Neural cell (in vitro differentiated cells): ENCODE measurements around the gene TRIM63. TPM values are rescaled to one million over a fixed set of nuclear protein-coding genes. Genes with fewer than 3 reads are reported as not detected.

Experiments used
- H2AFZ ChIP-seq: fragments of 200-600, 300-800 bp; sonication (generic), shearing (Covaris generic); 2 replicates; pipeline ENCODE4 v1.6.0; 2014; ENCODE audit warnings: low read depth, mild to moderate bottlenecking, antibody characterized with exemption, low read length, moderate library complexity
- H3F3A ChIP-seq: fragments of 200-600 bp; shearing (Covaris generic); 2 replicates; pipeline ENCODE4 v1.6.1; 2016; ENCODE audit warnings: mild to moderate bottlenecking, moderate library complexity, mixed read lengths, antibody characterized with exemption, low read length; ENCODE audit not compliant: insufficient read depth, poor library complexity, severe bottlenecking
- H3K27ac ChIP-seq: fragments of 200-600, 300-800 bp; sonication (generic), shearing (Covaris generic); 2 replicates; pipeline ENCODE4 v1.5.1; 2014; ENCODE audit warnings: mild to moderate bottlenecking, low read length, moderate library complexity
- H3K27me3 ChIP-seq: fragments of 300-800, 200-600 bp; sonication (generic), shearing (Covaris generic); 2 replicates; pipeline ENCODE4 v1.6.0; 2014; ENCODE audit warnings: mild to moderate bottlenecking, low read depth, low read length, moderate library complexity; ENCODE audit not compliant: insufficient read depth
- H3K36me3 ChIP-seq: fragments of 300-800, 200-600 bp; sonication (generic), shearing (Covaris generic); 2 replicates; pipeline ENCODE4 v1.5.1; 2014; ENCODE audit warnings: mild to moderate bottlenecking, antibody characterized with exemption, low read length, moderate library complexity; ENCODE audit not compliant: insufficient read depth
- H3K4me2 ChIP-seq: fragments of 300-800, 200-600 bp; sonication (generic), shearing (Covaris generic); 2 replicates; pipeline ENCODE4 v1.6.0; 2014; ENCODE audit warnings: mild to moderate bottlenecking, low read length
- H3K4me3 ChIP-seq: fragments of 300-800, 200-600 bp; sonication (generic), shearing (Covaris generic); 2 replicates; pipeline ENCODE4 v1.5.1; 2014; ENCODE audit warnings: mild to moderate bottlenecking, low read length, moderate library complexity
- H3K79me2 ChIP-seq: fragments of 200-600 bp; shearing (Covaris generic); replicated peaks from 2 replicates; pipeline ENCODE4 v1.6.0; 2014; ENCODE audit warnings: mild to moderate bottlenecking, low read length, moderate library complexity; ENCODE audit not compliant: insufficient read depth
- H3K9ac ChIP-seq: fragments of 300-800, 200-600 bp; sonication (generic), shearing (Covaris generic); 2 replicates; pipeline ENCODE4 v1.6.1; 2016; ENCODE audit warnings: mild to moderate bottlenecking, low read length, mixed read lengths
- H3K9me2 ChIP-seq: fragments of 200-600 bp; shearing (Covaris generic); 2 replicates; pipeline ENCODE4 v1.6.1; 2016; ENCODE audit warnings: mild to moderate bottlenecking, low read length, mixed read lengths; ENCODE audit not compliant: insufficient read depth
- H3K9me3 ChIP-seq: fragments of 200-600, 300-800 bp; sonication (generic), shearing (Covaris generic); 2 replicates; pipeline ENCODE4 v1.6.1; 2016; ENCODE audit warnings: mild to moderate bottlenecking, mixed run types, low read length, moderate library complexity, mixed read lengths
- H4K20me1 ChIP-seq: fragments of 200-600 bp; shearing (Covaris generic); 2 replicates; pipeline ENCODE4 v1.6.1; 2016; ENCODE audit warnings: mild to moderate bottlenecking, mixed run types; ENCODE audit not compliant: insufficient read depth
- EP300 ChIP-seq: fragments of 450-650 bp; conservative IDR thresholded peaks from 2 replicates; pipeline ENCODE4 v1.6.1; 2014; ENCODE audit warnings: antibody characterized with exemption, mild to moderate bottlenecking, moderate library complexity; ENCODE audit not compliant: poor library complexity, severe bottlenecking
- EZH2 ChIP-seq: fragments of 200-600, 300-800 bp; shearing (Covaris generic), sonication (generic); IDR thresholded peaks from 2 replicates; pipeline ENCODE4 v1.6.1; 2014; ENCODE audit warnings: antibody characterized with exemption, low read length, borderline replicate concordance, mild to moderate bottlenecking; ENCODE audit not compliant: insufficient read depth, poor library complexity, severe bottlenecking
- MXI1 ChIP-seq: fragments of 450-650 bp; conservative IDR thresholded peaks from 2 replicates; pipeline ENCODE4 v1.6.1; 2014; ENCODE audit warnings: antibody characterized with exemption, mild to moderate bottlenecking; ENCODE audit not compliant: poor library complexity, severe bottlenecking
- POLR2AphosphoS5 ChIP-seq: IDR thresholded peaks from 2 replicates; pipeline ENCODE4 v1.6.1; 2012
- RAD21 ChIP-seq: fragments of 450-650 bp; conservative IDR thresholded peaks from 2 replicates; pipeline ENCODE4 v1.6.1; 2014; ENCODE audit warnings: antibody characterized with exemption, mild to moderate bottlenecking, moderate library complexity
- SMC3 ChIP-seq: fragments of 450-650 bp; conservative IDR thresholded peaks from 2 replicates; pipeline ENCODE4 v1.6.1; 2014; ENCODE audit warnings: antibody characterized with exemption, mild to moderate bottlenecking, moderate library complexity; ENCODE audit not compliant: poor library complexity
- TAF1 ChIP-seq: IDR thresholded peaks from 2 replicates; pipeline ENCODE4 v1.6.1; 2012; ENCODE audit warnings: low read depth
- polyA plus RNA-seq: library from polyadenylated mRNA; depleted of rRNA; stranded (reverse); fragments of >200 nt; gene quantifications from 2 replicates; pipeline ENCODE4 v1.2.3, GENCODE V29; 2014
- TF ChIP-seq, protein P1 (sequence below): fragments of 450-650 bp; IDR thresholded peaks from 2 replicates; pipeline ENCODE4 v1.5.1; 2014; ENCODE audit warnings: antibody characterized with exemption, mild to moderate bottlenecking, moderate library complexity; ENCODE audit not compliant: poor library complexity, severe bottlenecking
- TF ChIP-seq, protein P2 (sequence below): IDR thresholded peaks from 2 replicates; pipeline ENCODE4 v1.6.1; 2012; ENCODE audit warnings: borderline replicate concordance

Gene TRIM63
- polyA plus RNA-seq, 1 donor from 2014 or later, result not detected

DNA sequence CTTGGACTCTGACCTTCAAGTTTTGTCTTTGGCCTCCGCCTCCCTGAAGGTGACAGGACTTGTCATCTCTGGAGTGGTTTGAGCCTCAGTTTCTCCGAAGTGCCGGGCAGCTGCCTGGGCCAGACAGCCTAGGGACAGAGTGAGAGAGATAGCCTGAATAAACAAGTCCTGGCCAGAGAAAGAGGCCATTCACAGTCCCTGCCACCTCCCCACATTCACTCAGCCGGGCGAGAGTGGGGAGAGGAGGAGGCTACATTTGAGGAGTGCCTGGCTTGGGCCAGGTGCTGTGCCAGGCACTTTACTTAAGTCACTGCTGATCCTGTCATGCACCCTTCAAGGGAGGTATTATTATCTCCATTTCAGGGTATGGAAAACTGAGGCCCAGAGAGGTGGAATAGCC lies 42.4 kb downstream of the TRIM63 start:
- TF ChIP-seq TAF1 (no peak), EP300 (no peak), SMC3 (no peak), RAD21 (no peak), POLR2AphosphoS5 (no peak), EZH2 (no peak), MXI1 (no peak)
- TF ChIP-seq, protein P1, sequence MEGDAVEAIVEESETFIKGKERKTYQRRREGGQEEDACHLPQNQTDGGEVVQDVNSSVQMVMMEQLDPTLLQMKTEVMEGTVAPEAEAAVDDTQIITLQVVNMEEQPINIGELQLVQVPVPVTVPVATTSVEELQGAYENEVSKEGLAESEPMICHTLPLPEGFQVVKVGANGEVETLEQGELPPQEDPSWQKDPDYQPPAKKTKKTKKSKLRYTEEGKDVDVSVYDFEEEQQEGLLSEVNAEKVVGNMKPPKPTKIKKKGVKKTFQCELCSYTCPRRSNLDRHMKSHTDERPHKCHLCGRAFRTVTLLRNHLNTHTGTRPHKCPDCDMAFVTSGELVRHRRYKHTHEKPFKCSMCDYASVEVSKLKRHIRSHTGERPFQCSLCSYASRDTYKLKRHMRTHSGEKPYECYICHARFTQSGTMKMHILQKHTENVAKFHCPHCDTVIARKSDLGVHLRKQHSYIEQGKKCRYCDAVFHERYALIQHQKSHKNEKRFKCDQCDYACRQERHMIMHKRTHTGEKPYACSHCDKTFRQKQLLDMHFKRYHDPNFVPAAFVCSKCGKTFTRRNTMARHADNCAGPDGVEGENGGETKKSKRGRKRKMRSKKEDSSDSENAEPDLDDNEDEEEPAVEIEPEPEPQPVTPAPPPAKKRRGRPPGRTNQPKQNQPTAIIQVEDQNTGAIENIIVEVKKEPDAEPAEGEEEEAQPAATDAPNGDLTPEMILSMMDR, result no peak
- TF ChIP-seq, protein P2, sequence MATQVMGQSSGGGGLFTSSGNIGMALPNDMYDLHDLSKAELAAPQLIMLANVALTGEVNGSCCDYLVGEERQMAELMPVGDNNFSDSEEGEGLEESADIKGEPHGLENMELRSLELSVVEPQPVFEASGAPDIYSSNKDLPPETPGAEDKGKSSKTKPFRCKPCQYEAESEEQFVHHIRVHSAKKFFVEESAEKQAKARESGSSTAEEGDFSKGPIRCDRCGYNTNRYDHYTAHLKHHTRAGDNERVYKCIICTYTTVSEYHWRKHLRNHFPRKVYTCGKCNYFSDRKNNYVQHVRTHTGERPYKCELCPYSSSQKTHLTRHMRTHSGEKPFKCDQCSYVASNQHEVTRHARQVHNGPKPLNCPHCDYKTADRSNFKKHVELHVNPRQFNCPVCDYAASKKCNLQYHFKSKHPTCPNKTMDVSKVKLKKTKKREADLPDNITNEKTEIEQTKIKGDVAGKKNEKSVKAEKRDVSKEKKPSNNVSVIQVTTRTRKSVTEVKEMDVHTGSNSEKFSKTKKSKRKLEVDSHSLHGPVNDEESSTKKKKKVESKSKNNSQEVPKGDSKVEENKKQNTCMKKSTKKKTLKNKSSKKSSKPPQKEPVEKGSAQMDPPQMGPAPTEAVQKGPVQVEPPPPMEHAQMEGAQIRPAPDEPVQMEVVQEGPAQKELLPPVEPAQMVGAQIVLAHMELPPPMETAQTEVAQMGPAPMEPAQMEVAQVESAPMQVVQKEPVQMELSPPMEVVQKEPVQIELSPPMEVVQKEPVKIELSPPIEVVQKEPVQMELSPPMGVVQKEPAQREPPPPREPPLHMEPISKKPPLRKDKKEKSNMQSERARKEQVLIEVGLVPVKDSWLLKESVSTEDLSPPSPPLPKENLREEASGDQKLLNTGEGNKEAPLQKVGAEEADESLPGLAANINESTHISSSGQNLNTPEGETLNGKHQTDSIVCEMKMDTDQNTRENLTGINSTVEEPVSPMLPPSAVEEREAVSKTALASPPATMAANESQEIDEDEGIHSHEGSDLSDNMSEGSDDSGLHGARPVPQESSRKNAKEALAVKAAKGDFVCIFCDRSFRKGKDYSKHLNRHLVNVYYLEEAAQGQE, result no peak
- no peak overlapping the region for H3K27ac ChIP-seq
- H3K36me3 ChIP-seq, result no peaks in the 10 kb centered on the region
- no peaks in the 10 kb centered on the region for H3F3A ChIP-seq
- no peak overlapping the region for H3K4me3 ChIP-seq
- H2AFZ ChIP-seq, result no peak overlapping the region
- H3K9me2 ChIP-seq, result no peaks in the 10 kb centered on the region
- H3K9me3 ChIP-seq, result no peaks in the 10 kb centered on the region
- no peaks in the 10 kb centered on the region for H3K27me3 ChIP-seq
- no peaks in the 10 kb centered on the region for H3K79me2 ChIP-seq
- H3K9ac ChIP-seq, result no peak overlapping the region
- no peak overlapping the region for H3K4me2 ChIP-seq
- no peaks in the 10 kb centered on the region for H4K20me1 ChIP-seq

GRCh38 chr1:26023826-26024225 lies 43.6 kb downstream of the TRIM63 start:
- no peak overlapping the region for H2AFZ ChIP-seq
- no peak overlapping the region for H3K9ac ChIP-seq
- no peak overlapping the region for H3K27ac ChIP-seq

More at GRCh38 chr1:26023826-26024225, 43.6 kb downstream of the TRIM63 start:
- H3K9me3 ChIP-seq, result no peaks in the 10 kb centered on the region
- no peak for TF ChIP-seq EZH2
- no peak for TF ChIP-seq RAD21
- TF ChIP-seq, protein P2, result no peak
- no peak for TF ChIP-seq MXI1
- TF ChIP-seq TAF1, result no peak
- TF ChIP-seq SMC3, result no peak
- TF ChIP-seq, protein P1, result no peak
- TF ChIP-seq POLR2AphosphoS5, result no peak
- no peak for TF ChIP-seq EP300
- H3K27me3 ChIP-seq, result no peaks in the 10 kb centered on the region
- no peaks in the 10 kb centered on the region for H3K79me2 ChIP-seq
- H3K36me3 ChIP-seq, result no peaks in the 10 kb centered on the region
- no peaks in the 10 kb centered on the region for H3K9me2 ChIP-seq
- H3K4me2 ChIP-seq, result no peak overlapping the region
- no peaks in the 10 kb centered on the region for H4K20me1 ChIP-seq
- no peaks in the 10 kb centered on the region for H3F3A ChIP-seq
- no peak overlapping the region for H3K4me3 ChIP-seq
